ENCODE data around the gene TET3.

GRCh38 chr2:73937103-73937885, 47.4 kb upstream of the TET3 start:
- no peak for TF ChIP-seq HOXA7 (CRISPR knock-in tag; IDR thresholded peaks at IDR 0.05)
- no peak for TF ChIP-seq CTCF (IDR thresholded peaks at IDR 0.05)
- TF ChIP-seq BHLHE40 (IDR thresholded peaks at IDR 0.05; ENCODE audit: low read depth, low read length), result no peak
- no peak for TF ChIP-seq CBX8 (IDR thresholded peaks at IDR 0.05)
- TF ChIP-seq REST (IDR thresholded peaks at IDR 0.05), result no peak
- TF ChIP-seq BCL3 (IDR thresholded peaks at IDR 0.05), result no peak
- TF ChIP-seq PBX3 (IDR thresholded peaks at IDR 0.05), result no peak
- TF ChIP-seq MAX (IDR thresholded peaks at IDR 0.05), result no peak
- TF ChIP-seq PHF8 (IDR thresholded peaks at IDR 0.05; ENCODE audit: borderline replicate concordance, low read depth), result no peak
